Measurements from ENCODE around the gene MYRF.

DNA sequence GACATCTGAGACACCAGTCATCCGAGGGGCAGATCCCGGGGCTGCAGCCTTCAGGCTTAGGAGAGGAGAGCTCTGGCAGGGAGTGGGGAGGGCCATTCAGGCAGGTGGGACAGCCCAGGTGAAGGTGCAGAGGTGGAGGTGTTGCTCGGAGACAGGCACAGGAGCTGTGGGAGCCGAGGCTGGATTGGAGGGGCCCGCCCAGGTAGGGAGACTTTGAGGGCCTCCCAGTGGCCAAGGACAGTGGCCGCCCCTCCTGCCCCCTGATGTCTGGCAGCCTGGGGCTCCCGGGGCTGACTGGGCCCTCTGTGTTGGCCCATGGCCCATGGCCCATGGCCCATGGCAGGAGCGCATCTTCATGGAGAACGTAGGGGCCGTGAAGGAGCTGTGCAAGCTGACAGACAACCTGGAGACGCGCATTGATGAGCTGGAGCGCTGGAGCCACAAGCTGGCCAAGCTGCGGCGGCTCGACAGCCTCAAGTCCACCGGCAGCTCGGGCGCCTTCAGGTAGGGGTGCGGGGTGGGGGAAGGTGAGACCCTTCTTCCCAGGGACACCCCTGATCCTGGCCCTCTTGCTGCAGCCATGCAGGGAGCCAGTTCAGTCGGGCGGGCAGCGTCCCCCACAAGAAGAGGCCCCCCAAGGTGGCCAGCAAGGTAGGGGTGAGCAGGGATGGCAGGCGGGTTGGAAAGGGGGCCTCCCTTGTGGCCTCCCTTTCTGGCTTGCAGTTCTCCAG, 26.6 kb downstream of the MYRF start:
- no peak for TF ChIP-seq POLR2A (IDR thresholded peaks at IDR 0.05)
- TF ChIP-seq, protein P1, sequence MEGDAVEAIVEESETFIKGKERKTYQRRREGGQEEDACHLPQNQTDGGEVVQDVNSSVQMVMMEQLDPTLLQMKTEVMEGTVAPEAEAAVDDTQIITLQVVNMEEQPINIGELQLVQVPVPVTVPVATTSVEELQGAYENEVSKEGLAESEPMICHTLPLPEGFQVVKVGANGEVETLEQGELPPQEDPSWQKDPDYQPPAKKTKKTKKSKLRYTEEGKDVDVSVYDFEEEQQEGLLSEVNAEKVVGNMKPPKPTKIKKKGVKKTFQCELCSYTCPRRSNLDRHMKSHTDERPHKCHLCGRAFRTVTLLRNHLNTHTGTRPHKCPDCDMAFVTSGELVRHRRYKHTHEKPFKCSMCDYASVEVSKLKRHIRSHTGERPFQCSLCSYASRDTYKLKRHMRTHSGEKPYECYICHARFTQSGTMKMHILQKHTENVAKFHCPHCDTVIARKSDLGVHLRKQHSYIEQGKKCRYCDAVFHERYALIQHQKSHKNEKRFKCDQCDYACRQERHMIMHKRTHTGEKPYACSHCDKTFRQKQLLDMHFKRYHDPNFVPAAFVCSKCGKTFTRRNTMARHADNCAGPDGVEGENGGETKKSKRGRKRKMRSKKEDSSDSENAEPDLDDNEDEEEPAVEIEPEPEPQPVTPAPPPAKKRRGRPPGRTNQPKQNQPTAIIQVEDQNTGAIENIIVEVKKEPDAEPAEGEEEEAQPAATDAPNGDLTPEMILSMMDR (IDR thresholded peaks at IDR 0.05): no peak
